Neural progenitor cell (in vitro differentiated cells): ENCODE measurements around the gene NOP58. TPM values are rescaled to one million over a fixed set of nuclear protein-coding genes. Genes with fewer than 3 reads are reported as not detected.

Source experiments
- DNase-seq: peaks from one replicate; pipeline ENCODE4 v3.0.0-alpha.2; 2016; ENCODE audit warnings: low spot score
- H2AFZ ChIP-seq: fragments of 200-600 bp; sonication (generic); replicated peaks from 2 replicates; pipeline ENCODE4 v1.6.1; 2016; ENCODE audit warnings: antibody characterized with exemption
- H3F3A ChIP-seq: fragments of 200-600 bp; sonication (generic); 2 replicates; pipeline ENCODE4 v1.6.1; 2016; ENCODE audit warnings: antibody characterized with exemption, low read depth
- H3K27ac ChIP-seq: fragments of 200-600 bp; sonication (generic); 2 replicates; pipeline ENCODE4 v1.5.1; 2016; ENCODE audit warnings: mild to moderate bottlenecking
- H3K27me3 ChIP-seq: fragments of 200-600 bp; sonication (generic); 2 replicates; pipeline ENCODE4 v1.6.1; 2016; ENCODE audit warnings: mild to moderate bottlenecking, moderate library complexity
- H3K36me3 ChIP-seq: fragments of 200-600 bp; sonication (generic); 2 replicates; pipeline ENCODE4 v1.5.1; 2016
- H3K4me1 ChIP-seq: fragments of 200-600 bp; sonication (generic); 2 replicates; pipeline ENCODE4 v1.6.1; 2016; ENCODE audit warnings: mixed run types
- H3K4me2 ChIP-seq: fragments of 200-600 bp; sonication (generic); 2 replicates; pipeline ENCODE4 v1.6.1; 2016
- H3K4me3 ChIP-seq: fragments of 200-600 bp; sonication (generic); 2 replicates; pipeline ENCODE4 v1.5.1; 2016
- H3K79me2 ChIP-seq: fragments of 200-600 bp; sonication (generic); 2 replicates; pipeline ENCODE4 v1.6.1; 2016; ENCODE audit warnings: low read depth
- H3K9ac ChIP-seq: fragments of 200-600 bp; sonication (generic); 2 replicates; pipeline ENCODE4 v1.6.1; 2016
- H3K9me3 ChIP-seq: fragments of 200-600 bp; sonication (generic); 2 replicates; pipeline ENCODE4 v1.5.1; 2016; ENCODE audit warnings: low read depth
- H4K20me1 ChIP-seq: fragments of 200-600 bp; sonication (generic); 2 replicates; pipeline ENCODE4 v1.6.1; 2016; ENCODE audit warnings: low read depth
- H3K27ac Mint-ChIP-seq: 3 replicates; pipeline ENCODE4 v1.8.0; 2021; ENCODE audit warnings: mixed read lengths
- H3K27me3 Mint-ChIP-seq: 2 replicates; pipeline ENCODE4 v1.8.0; 2022; ENCODE audit warnings: low read depth, mild to moderate bottlenecking, inconsistent platforms, moderate library complexity, mixed read lengths; ENCODE audit not compliant: insufficient read depth
- H3K36me3 Mint-ChIP-seq: 3 replicates; pipeline ENCODE4 v1.8.0; 2021; ENCODE audit warnings: mixed read lengths
- H3K4me1 Mint-ChIP-seq: 3 replicates; pipeline ENCODE4 v1.8.0; 2021; ENCODE audit warnings: mixed read lengths
- H3K4me3 Mint-ChIP-seq: 3 replicates; pipeline ENCODE4 v1.8.0; 2021; ENCODE audit warnings: mild to moderate bottlenecking, moderate library complexity, mixed read lengths
- H3K9me3 Mint-ChIP-seq: 3 replicates; pipeline ENCODE4 v1.8.0; 2020; ENCODE audit warnings: mixed read lengths
- CTCF ChIP-seq: fragments of 200-600 bp; sonication (generic); IDR thresholded peaks from 2 replicates; pipeline ENCODE4 v1.5.1; 2017; ENCODE audit warnings: antibody characterized with exemption, mild to moderate bottlenecking
- EZH2 ChIP-seq: fragments of 200-600 bp; sonication (generic); IDR thresholded peaks from 2 replicates; pipeline ENCODE4 v1.6.1; 2017; ENCODE audit warnings: antibody characterized with exemption, mild to moderate bottlenecking, moderate library complexity
- EZH2phosphoT487 ChIP-seq: fragments of 200-600 bp; sonication (generic); IDR thresholded peaks from 2 replicates; pipeline ENCODE4 v1.6.1; 2017; ENCODE audit warnings: antibody characterized with exemption
- total RNA-seq: library from RNA; depleted of rRNA; stranded (reverse); fragments of >200 nt; gene quantifications from 2 replicates; pipeline ENCODE4 v1.2.3, GENCODE V29; 2015; ENCODE audit warnings: low replicate concordance

Gene NOP58
- total RNA-seq, 1 donor from 2014 or later, result 112 TPM

GRCh38 chr2:202289394-202290204 lies 24.0 kb downstream of the NOP58 start:
- no peak for DNase-seq

GRCh38 chr2:202290316-202290715 lies 24.8 kb downstream of the NOP58 start:
- Mint-ChIP-seq H3K4me3 (no peak overlapping the region), H3K9me3 (no peaks in the 10 kb centered on the region), H3K36me3 (peaks cover 24% of the 10 kb centered on the region), H3K27me3 (peaks cover 2% of the 10 kb centered on the region), H3K27ac (no peak overlapping the region), H3K4me1 (no peaks in the 10 kb centered on the region)
- Histone ChIP-seq H3F3A (peaks cover 3% of the 10 kb centered on the region), H4K20me1 (no peaks in the 10 kb centered on the region), H3K4me1 (no peaks in the 10 kb centered on the region), H3K27ac (no peak overlapping the region), H3K36me3 (peaks cover 43% of the 10 kb centered on the region), H3K79me2 (peaks cover 28% of the 10 kb centered on the region), H3K27me3 (no peaks in the 10 kb centered on the region), H3K9ac (no peak overlapping the region), H2AFZ (no peak overlapping the region), H3K4me3 (no peak overlapping the region), H3K9me3 (no peaks in the 10 kb centered on the region), H3K4me2 (no peak overlapping the region)
- no peak for DNase-seq
- no peak for TF ChIP-seq EZH2
- TF ChIP-seq EZH2phosphoT487, result no peak
- no peak for TF ChIP-seq CTCF

More at GRCh38 chr2:202289394-202290204, 24.0 kb downstream of the NOP58 start:
- peaks cover 28% of the 10 kb centered on the region for H3K79me2 ChIP-seq
- H3K9me3 ChIP-seq, result no peaks in the 10 kb centered on the region
- H3K4me1 Mint-ChIP-seq, result no peaks in the 10 kb centered on the region
- no peak overlapping the region for H3K9ac ChIP-seq
- peaks cover 46% of the 10 kb centered on the region for H3K36me3 ChIP-seq
- H3F3A ChIP-seq, result peaks cover 3% of the 10 kb centered on the region
- H3K36me3 Mint-ChIP-seq, result peaks cover 27% of the 10 kb centered on the region
- H3K4me1 ChIP-seq, result no peaks in the 10 kb centered on the region
- TF ChIP-seq CTCF (no peak), EZH2 (no peak), EZH2phosphoT487 (no peak)
- H4K20me1 ChIP-seq, result no peaks in the 10 kb centered on the region
- H3K27me3 Mint-ChIP-seq, result peaks cover 2% of the 10 kb centered on the region
- no peak overlapping the region for H2AFZ ChIP-seq
- H3K9me3 Mint-ChIP-seq, result no peaks in the 10 kb centered on the region
- H3K27me3 ChIP-seq, result no peaks in the 10 kb centered on the region
- no peak overlapping the region for H3K27ac Mint-ChIP-seq
- H3K4me3 ChIP-seq, result no peak overlapping the region
- H3K4me3 Mint-ChIP-seq, result no peak overlapping the region
- no peak overlapping the region for H3K4me2 ChIP-seq
- H3K27ac ChIP-seq, result no peak overlapping the region

GRCh38 chr2:202290970-202291369 lies 25.4 kb downstream of the NOP58 start:
- no peaks in the 10 kb centered on the region for H3K9me3 Mint-ChIP-seq
- H3K9me3 ChIP-seq, result no peaks in the 10 kb centered on the region
- H3K36me3 ChIP-seq, result peaks cover 46% of the 10 kb centered on the region
- H3K79me2 ChIP-seq, result peaks cover 28% of the 10 kb centered on the region
- no peak overlapping the region for H3K27ac Mint-ChIP-seq
- no peaks in the 10 kb centered on the region for H3K4me1 ChIP-seq
- H4K20me1 ChIP-seq, result no peaks in the 10 kb centered on the region
- peaks cover 29% of the 10 kb centered on the region for H3K36me3 Mint-ChIP-seq
- TF ChIP-seq EZH2phosphoT487 (no peak), EZH2 (no peak), CTCF (no peak)
- H3K27ac ChIP-seq, result no peak overlapping the region
- H3K4me1 Mint-ChIP-seq, result no peaks in the 10 kb centered on the region
- H3K27me3 ChIP-seq, result no peaks in the 10 kb centered on the region
- no peak overlapping the region for H3K4me3 ChIP-seq
- H2AFZ ChIP-seq, result no peak overlapping the region
- no peak overlapping the region for H3K9ac ChIP-seq
- H3K4me3 Mint-ChIP-seq, result no peak overlapping the region
- no peak for DNase-seq
- peaks cover 2% of the 10 kb centered on the region for H3K27me3 Mint-ChIP-seq
- H3K4me2 ChIP-seq, result no peak overlapping the region
- peaks cover 7% of the 10 kb centered on the region for H3F3A ChIP-seq
